Smooth muscle cell (in vitro differentiated cells): ENCODE data around the gene PCDH9. TPM values are rescaled to one million over a fixed set of nuclear protein-coding genes. Genes with fewer than 3 reads are reported as not detected.

Source experiments
- DNase-seq: peaks from one replicate; lab custom pipeline; 2025; ENCODE audit not compliant: unreplicated experiment; lab: John Stamatoyannopoulos, UW
- H2AFZ ChIP-seq: fragments of 200-600 bp; sonication (generic); 2 replicates; pipeline ENCODE4 v1.6.0; 2016; ENCODE audit warnings: antibody characterized with exemption, low read depth, mild to moderate bottlenecking
- H3F3A ChIP-seq: fragments of 200-600 bp; sonication (generic); 2 replicates; pipeline ENCODE4 v1.6.0; 2017; ENCODE audit warnings: antibody characterized with exemption, low read depth
- H3K27ac ChIP-seq: fragments of 200-600 bp; sonication (generic); 2 replicates; pipeline ENCODE4 v1.5.1; 2016; ENCODE audit warnings: low read depth, mild to moderate bottlenecking
- H3K27me3 ChIP-seq: fragments of 200-600 bp; sonication (generic); 2 replicates; pipeline ENCODE4 v1.6.1; 2016; ENCODE audit warnings: low read depth, mild to moderate bottlenecking
- H3K36me3 ChIP-seq: fragments of 200-600 bp; sonication (generic); 2 replicates; pipeline ENCODE4 v1.5.1; 2016; ENCODE audit warnings: low read depth
- H3K4me1 ChIP-seq: fragments of 200-600 bp; sonication (generic); 2 replicates; pipeline ENCODE4 v1.5.1; 2016; ENCODE audit warnings: low read depth
- H3K4me2 ChIP-seq: fragments of 200-600 bp; sonication (generic); 2 replicates; pipeline ENCODE4 v1.6.0; 2016; ENCODE audit warnings: mild to moderate bottlenecking
- H3K4me3 ChIP-seq: fragments of 200-600 bp; sonication (generic); 2 replicates; pipeline ENCODE4 v1.5.1; 2016; ENCODE audit warnings: mild to moderate bottlenecking
- H3K79me2 ChIP-seq: fragments of 200-600 bp; sonication (generic); 2 replicates; pipeline ENCODE4 v1.6.0; 2016; ENCODE audit warnings: low read depth, mild to moderate bottlenecking
- H3K9ac ChIP-seq: fragments of 200-600 bp; sonication (generic); 2 replicates; pipeline ENCODE4 v1.6.0; 2016; ENCODE audit warnings: low read depth
- H3K9me3 ChIP-seq: fragments of 200-600 bp; sonication (generic); replicated peaks from 2 replicates; pipeline ENCODE4 v1.5.1; 2016; ENCODE audit warnings: low read depth
- H4K20me1 ChIP-seq: fragments of 200-600 bp; sonication (generic); 2 replicates; pipeline ENCODE4 v1.6.0; 2016; ENCODE audit warnings: low read depth
- WGBS: methylation state at CpG from one replicate; pipeline ENCODE4 v1.1.7; 2016; ENCODE audit warnings: low lambda C conversion rate; 5-methylcytosine and 5-hydroxymethylcytosine counted together
- polyA plus RNA-seq: library from polyadenylated mRNA; unstranded; fragments of >200 nt; fragmentation: Nextera tagmentation; extraction: Ambion mirVana; gene quantifications from 2 replicates; pipeline ENCODE4 v1.2.1, GENCODE V29; 2016
- total RNA-seq: library from RNA; depleted of rRNA; stranded (reverse); fragments of >200 nt; gene quantifications from 2 replicates; pipeline ENCODE4 v1.2.3, GENCODE V29; 2014
- TF ChIP-seq, protein P1 (sequence below): fragments of 200-600 bp; sonication (generic); IDR thresholded peaks from 2 replicates; pipeline ENCODE4 v1.5.1; 2017; ENCODE audit warnings: borderline replicate concordance, mild to moderate bottlenecking, antibody characterized with exemption; ENCODE audit not compliant: insufficient read depth, poor library complexity, severe bottlenecking

PCDH9 gene
- total and polyA plus RNA-seq, 2 experiments from 2014 or later: 0.65 to 1.9 TPM

DNA sequence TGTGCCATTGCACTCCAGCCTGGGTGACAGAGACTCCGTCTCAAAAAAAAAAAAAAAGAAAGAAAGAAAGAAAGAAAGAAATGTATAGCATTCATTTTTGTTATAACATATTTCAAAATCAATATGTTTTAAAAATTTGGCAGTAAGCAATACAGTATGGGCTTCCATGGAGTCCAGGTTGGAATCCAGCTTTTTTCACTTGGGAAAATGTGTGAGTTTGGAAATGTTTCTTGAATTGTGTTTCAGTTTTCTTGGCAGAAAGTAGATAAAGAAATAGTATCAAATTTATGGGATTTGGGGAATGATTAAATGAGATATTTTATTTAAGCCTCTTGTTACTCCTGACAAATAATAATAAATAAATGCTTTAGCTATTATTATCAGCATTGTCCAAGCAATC is 225.6 kb downstream of the PCDH9 start:
- Histone ChIP-seq H3K27ac (no peak overlapping the region), H2AFZ (no peak overlapping the region), H3K27me3 (no peaks in the 10 kb centered on the region), H3K4me3 (no peak overlapping the region), H3K79me2 (no peaks in the 10 kb centered on the region), H3K9me3 (no peaks in the 10 kb centered on the region), H3K4me1 (peaks cover 7% of the 10 kb centered on the region), H3K36me3 (no peaks in the 10 kb centered on the region), H3K9ac (no peak overlapping the region), H3F3A (no peaks in the 10 kb centered on the region), H3K4me2 (no peak overlapping the region), H4K20me1 (no peaks in the 10 kb centered on the region)
- 100% methylated on average over 1 of the region's 1 CpG for WGBS
- TF ChIP-seq, protein P1, sequence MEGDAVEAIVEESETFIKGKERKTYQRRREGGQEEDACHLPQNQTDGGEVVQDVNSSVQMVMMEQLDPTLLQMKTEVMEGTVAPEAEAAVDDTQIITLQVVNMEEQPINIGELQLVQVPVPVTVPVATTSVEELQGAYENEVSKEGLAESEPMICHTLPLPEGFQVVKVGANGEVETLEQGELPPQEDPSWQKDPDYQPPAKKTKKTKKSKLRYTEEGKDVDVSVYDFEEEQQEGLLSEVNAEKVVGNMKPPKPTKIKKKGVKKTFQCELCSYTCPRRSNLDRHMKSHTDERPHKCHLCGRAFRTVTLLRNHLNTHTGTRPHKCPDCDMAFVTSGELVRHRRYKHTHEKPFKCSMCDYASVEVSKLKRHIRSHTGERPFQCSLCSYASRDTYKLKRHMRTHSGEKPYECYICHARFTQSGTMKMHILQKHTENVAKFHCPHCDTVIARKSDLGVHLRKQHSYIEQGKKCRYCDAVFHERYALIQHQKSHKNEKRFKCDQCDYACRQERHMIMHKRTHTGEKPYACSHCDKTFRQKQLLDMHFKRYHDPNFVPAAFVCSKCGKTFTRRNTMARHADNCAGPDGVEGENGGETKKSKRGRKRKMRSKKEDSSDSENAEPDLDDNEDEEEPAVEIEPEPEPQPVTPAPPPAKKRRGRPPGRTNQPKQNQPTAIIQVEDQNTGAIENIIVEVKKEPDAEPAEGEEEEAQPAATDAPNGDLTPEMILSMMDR: no peak
- no peak for DNase-seq

DNA sequence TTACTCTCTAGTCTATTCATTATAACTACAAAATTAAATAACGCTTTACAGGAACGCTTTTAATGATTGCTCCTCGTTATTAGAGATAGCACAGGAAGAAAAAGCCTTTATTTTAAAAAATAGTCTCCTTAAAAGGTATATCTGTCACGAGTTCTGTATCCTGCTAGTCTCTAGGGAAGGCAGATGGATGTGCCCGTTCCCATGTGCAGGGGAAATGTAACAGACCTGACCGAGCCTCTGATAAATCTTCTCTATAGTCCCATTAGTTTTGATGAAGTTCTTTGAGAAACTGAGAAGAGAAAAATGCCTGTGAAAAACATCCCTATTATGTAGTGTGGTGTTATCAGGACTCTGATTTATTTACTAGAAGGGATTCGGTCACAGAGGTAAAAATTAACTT is 226.4 kb downstream of the PCDH9 start:
- H3K9me3 ChIP-seq: no peaks in the 10 kb centered on the region
- H3K4me2 ChIP-seq: no peak overlapping the region
- no peak overlapping the region for H2AFZ ChIP-seq
- no peak overlapping the region for H3K4me3 ChIP-seq
- no peak overlapping the region for H3K9ac ChIP-seq
- no peaks in the 10 kb centered on the region for H3K27me3 ChIP-seq
- no peaks in the 10 kb centered on the region for H3F3A ChIP-seq
- peaks cover 7% of the 10 kb centered on the region for H3K4me1 ChIP-seq
- TF ChIP-seq, protein P1: no peak
- H3K27ac ChIP-seq: no peak overlapping the region
- no peaks in the 10 kb centered on the region for H4K20me1 ChIP-seq
- no peaks in the 10 kb centered on the region for H3K79me2 ChIP-seq
- no peaks in the 10 kb centered on the region for H3K36me3 ChIP-seq
- WGBS: 93% methylated on average over 7 of the region's 7 CpGs
- no peak for DNase-seq

DNA sequence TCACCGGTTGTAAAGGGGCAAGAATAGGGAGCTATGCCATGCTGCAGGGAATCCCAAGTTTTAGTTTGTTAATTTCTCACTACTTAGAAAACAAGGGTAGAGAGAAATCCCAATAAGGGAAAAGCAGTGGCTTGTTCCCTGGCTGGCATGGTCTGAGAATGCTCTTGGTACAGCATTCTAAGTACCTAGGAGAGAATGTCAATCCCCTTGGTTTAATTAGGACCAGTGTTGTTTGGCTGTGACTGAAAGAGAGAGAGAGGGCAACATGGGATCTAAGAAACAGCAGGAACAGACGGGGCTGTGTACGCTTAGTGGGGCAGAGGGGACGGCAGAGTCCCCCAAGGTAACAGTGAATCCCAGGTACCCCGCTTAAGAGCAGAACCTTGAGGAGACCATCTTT is 228.8 kb downstream of the PCDH9 start:
- no peak overlapping the region for H2AFZ ChIP-seq
- H3K27ac ChIP-seq: no peak overlapping the region
- peaks cover 7% of the 10 kb centered on the region for H3K4me1 ChIP-seq
- H3K79me2 ChIP-seq: no peaks in the 10 kb centered on the region
- H3K9ac ChIP-seq: no peak overlapping the region
- H3K4me2 ChIP-seq: no peak overlapping the region
- H4K20me1 ChIP-seq: no peaks in the 10 kb centered on the region
- H3F3A ChIP-seq: no peaks in the 10 kb centered on the region
- H3K27me3 ChIP-seq: no peaks in the 10 kb centered on the region
- WGBS: 92% methylated on average over 5 of the region's 5 CpGs
- no peaks in the 10 kb centered on the region for H3K9me3 ChIP-seq
- no peaks in the 10 kb centered on the region for H3K36me3 ChIP-seq
- TF ChIP-seq, protein P1: no peak
- no peak overlapping the region for H3K4me3 ChIP-seq
- DNase-seq: no peak

DNA sequence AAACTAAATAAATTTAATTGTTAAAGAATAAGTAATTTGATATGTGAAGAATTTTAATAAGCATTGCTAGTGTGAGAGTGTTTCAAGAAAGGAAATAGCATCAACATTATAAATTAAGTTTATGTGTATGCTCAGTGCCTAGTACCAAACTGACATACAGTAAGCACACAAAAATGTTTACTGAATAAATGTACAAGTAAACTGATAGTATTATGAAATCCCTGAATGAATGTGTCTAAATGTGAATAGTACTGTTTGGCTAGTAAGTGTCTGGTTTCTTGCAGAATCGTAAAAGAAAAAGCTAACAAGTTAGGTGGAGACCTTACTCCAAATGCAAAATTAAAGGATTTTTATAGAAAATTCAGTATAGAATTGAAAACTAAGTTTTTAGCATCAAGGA is 233.6 kb downstream of the PCDH9 start:
- Histone ChIP-seq H3K36me3 (no peaks in the 10 kb centered on the region), H3K9me3 (no peaks in the 10 kb centered on the region), H3K4me2 (no peak overlapping the region), H2AFZ (no peak overlapping the region), H3K27me3 (no peaks in the 10 kb centered on the region), H3K4me1 (no peaks in the 10 kb centered on the region), H3K9ac (no peak overlapping the region), H3K79me2 (no peaks in the 10 kb centered on the region), H3K4me3 (no peak overlapping the region), H4K20me1 (no peaks in the 10 kb centered on the region), H3K27ac (no peak overlapping the region), H3F3A (no peaks in the 10 kb centered on the region)
- no peak for DNase-seq
- WGBS: 82% methylated on average over 1 of the region's 1 CpG
- TF ChIP-seq, protein P1: no peak
